IMR-90 (cell line): ENCODE data around the gene PTGDS. TPM values are rescaled to one million over a fixed set of nuclear protein-coding genes. Genes with fewer than 3 reads are reported as not detected.

Experiments used
- ATAC-seq: fragments of 200-7000 bp; cut with Tn5 transposase; 2 replicates; pipeline ENCODE4 v1.9.1; 2020; ENCODE audit warnings: low read depth, mild to moderate bottlenecking, moderate library complexity
- BruUV-seq: library from RNA; stranded (reverse); fragments of 400-500 nt; replicated peaks from 2 replicates; lab custom pipeline; 2021; lab: Mats Ljungman, UMichigan
- CTCF ChIA-PET: fragments of 300-600 bp; formaldehyde crosslinking; extraction: SDS; loops from one replicate; lab custom pipeline; 2021; ENCODE audit warnings: antibody characterized with exemption; lab: Yijun Ruan, JAX
- POLR2A ChIA-PET: fragments of 300-600 bp; sonication (Branson Sonifier 250); formaldehyde crosslinking; loops from one replicate; lab custom pipeline; 2022; ENCODE audit warnings: antibody characterized with exemption; ENCODE audit not compliant: unreplicated experiment; lab: Charles Lee
- DNase-seq: peaks from one replicate; pipeline ENCODE4 v3.0.0; 2013
- H2AFZ ChIP-seq: replicated peaks from 2 replicates; pipeline ENCODE3; 2013; ENCODE audit warnings: low read length, mild to moderate bottlenecking; ENCODE audit not compliant: poor library complexity
- H2AK5ac ChIP-seq: 2 replicates; pipeline ENCODE4 v1.6.1; 2013; ENCODE audit warnings: low read depth, low read length, inconsistent platforms
- H2AK9ac ChIP-seq: replicated peaks from 2 replicates; pipeline ENCODE3; 2013; ENCODE audit warnings: mild to moderate bottlenecking, low read depth, low read length, moderate library complexity; ENCODE audit not compliant: poor library complexity
- H2BK120ac ChIP-seq: 2 replicates; pipeline ENCODE4 v1.6.1; 2013; ENCODE audit warnings: low read depth, low read length, inconsistent platforms
- H2BK15ac ChIP-seq: 3 replicates; pipeline ENCODE4 v1.6.1; 2013; ENCODE audit warnings: low read depth, low read length, inconsistent platforms
- H2BK20ac ChIP-seq: 2 replicates; pipeline ENCODE4 v1.6.1; 2013; ENCODE audit warnings: low read depth, mild to moderate bottlenecking, inconsistent platforms, low read length, moderate library complexity
- H2BK5ac ChIP-seq: 2 replicates; pipeline ENCODE4 v1.6.1; 2013; ENCODE audit warnings: mild to moderate bottlenecking, low read depth, low read length, inconsistent platforms; ENCODE audit not compliant: poor library complexity, severe bottlenecking
- H3K14ac ChIP-seq: replicated peaks from 2 replicates; pipeline ENCODE4 v1.6.1; 2013; ENCODE audit warnings: low read depth, low read length, inconsistent platforms
- H3K18ac ChIP-seq: 2 replicates; pipeline ENCODE4 v1.6.1; 2013; ENCODE audit warnings: low read depth, low read length, control low read depth
- H3K23ac ChIP-seq: 2 replicates; pipeline ENCODE4 v1.6.1; 2013; ENCODE audit warnings: low read depth, low read length, inconsistent platforms
- H3K27ac ChIP-seq: 2 replicates; pipeline ENCODE4 v1.5.1; 2013; ENCODE audit warnings: mild to moderate bottlenecking, control low read depth, low read length; ENCODE audit not compliant: insufficient read depth
- H3K27me3 ChIP-seq: 2 replicates; pipeline ENCODE4 v1.6.1; 2013; ENCODE audit warnings: low read length; ENCODE audit not compliant: control insufficient read depth, insufficient read depth
- H3K36me3 ChIP-seq: 2 replicates; pipeline ENCODE4 v1.6.1; 2013; ENCODE audit warnings: low read length, mixed read lengths; ENCODE audit not compliant: control insufficient read depth, insufficient read depth
- H3K4ac ChIP-seq: 2 replicates; pipeline ENCODE4 v1.6.1; 2013; ENCODE audit warnings: low read depth, low read length, inconsistent platforms
- H3K4me1 ChIP-seq: 2 replicates; pipeline ENCODE4 v1.6.1; 2013; ENCODE audit warnings: low read length, mixed read lengths; ENCODE audit not compliant: control insufficient read depth, insufficient read depth
- H3K4me2 ChIP-seq: 2 replicates; pipeline ENCODE4 v1.6.1; 2013; ENCODE audit warnings: low read depth, mild to moderate bottlenecking, control low read depth, low read length, moderate library complexity
- H3K4me3 ChIP-seq: 2 replicates; pipeline ENCODE4 v1.5.1; 2013; ENCODE audit warnings: low read depth, mild to moderate bottlenecking, control low read depth, low read length, moderate library complexity; ENCODE audit not compliant: insufficient read depth
- H3K56ac ChIP-seq: 2 replicates; pipeline ENCODE4 v1.6.1; 2013; ENCODE audit warnings: low read length, inconsistent platforms; ENCODE audit not compliant: insufficient read depth; ENCODE audit errors: extremely low read depth
- H3K79me1 ChIP-seq, 2 experiments: 2 replicates each; pipeline ENCODE4 v1.6.1; 2013; ENCODE audit warnings: low read length in 2 of 2, inconsistent platforms in 1 of 2, low read depth in 1 of 2
- H3K9ac ChIP-seq: 2 replicates; pipeline ENCODE4 v1.6.1; 2013; ENCODE audit warnings: low read depth, low read length, control low read depth
- H3K9me1 ChIP-seq: 2 replicates; pipeline ENCODE4 v1.6.1; 2013; ENCODE audit warnings: low read length, inconsistent platforms; ENCODE audit not compliant: insufficient read depth
- H3K9me3 ChIP-seq: 2 replicates; pipeline ENCODE4 v1.6.1; 2013; ENCODE audit warnings: low read length; ENCODE audit not compliant: control insufficient read depth, insufficient read depth
- H4K20me1 ChIP-seq: 2 replicates; pipeline ENCODE4 v1.6.1; 2013; ENCODE audit warnings: low read length, inconsistent platforms; ENCODE audit not compliant: insufficient read depth
- H4K5ac ChIP-seq: 2 replicates; pipeline ENCODE4 v1.6.1; 2013; ENCODE audit warnings: mild to moderate bottlenecking, low read depth, low read length, control low read depth
- H4K8ac ChIP-seq, 2 experiments: 2 replicates each; pipeline ENCODE4 v1.6.1; 2013; ENCODE audit warnings: low read depth in 2 of 2, low read length in 2 of 2, control low read depth in 1 of 2, inconsistent platforms in 1 of 2
- H4K91ac ChIP-seq: 2 replicates; pipeline ENCODE4 v1.6.1; 2013; ENCODE audit warnings: low read depth, low read length, inconsistent platforms; ENCODE audit not compliant: insufficient read depth
- BHLHE40 ChIP-seq: fragments of 150-350 bp; IDR thresholded peaks from 2 replicates; pipeline ENCODE4 v1.6.1; 2016; ENCODE audit warnings: mild to moderate bottlenecking, low read depth, low read length
- CEBPB ChIP-seq: IDR thresholded peaks from 2 replicates; pipeline ENCODE4 v1.6.1; 2012; ENCODE audit warnings: low read depth, low read length, improper control_type of control experiment
- CHD1 ChIP-seq: IDR thresholded peaks from 2 replicates; pipeline ENCODE4 v1.6.1; 2012; ENCODE audit warnings: low read depth, low read length, improper control_type of control experiment
- CTCF ChIP-seq: conservative IDR thresholded peaks from 2 replicates; pipeline ENCODE4 v1.5.1; 2012; ENCODE audit warnings: mild to moderate bottlenecking, low read depth, low read length, improper control_type of control experiment
- ELK1 ChIP-seq: fragments of 150-350 bp; IDR thresholded peaks from 2 replicates; pipeline ENCODE4 v1.6.1; 2016; ENCODE audit warnings: low read depth, mild to moderate bottlenecking, low read length, moderate library complexity, borderline replicate concordance
- FOS ChIP-seq: fragments of 150-350 bp; IDR thresholded peaks from 2 replicates; pipeline ENCODE4 v1.6.1; 2016; ENCODE audit warnings: low read depth, low read length
- MAFK ChIP-seq: IDR thresholded peaks from 2 replicates; pipeline ENCODE4 v1.6.1; 2012; ENCODE audit warnings: low read depth, low read length, improper control_type of control experiment
- MXI1 ChIP-seq: IDR thresholded peaks from 2 replicates; pipeline ENCODE4 v1.6.1; 2012; ENCODE audit warnings: low read depth, mild to moderate bottlenecking, low read length, moderate library complexity, borderline replicate concordance
- NFE2L2 ChIP-seq: fragments of 150-350 bp; IDR thresholded peaks from 2 replicates; pipeline ENCODE4 v1.6.1; 2016; ENCODE audit warnings: low read depth, mild to moderate bottlenecking, low read length
- RAD21 ChIP-seq: IDR thresholded peaks from 2 replicates; pipeline ENCODE4 v1.6.1; 2012; ENCODE audit warnings: low read length, improper control_type of control experiment
- SMC3 ChIP-seq: fragments of 150-350 bp; IDR thresholded peaks from 2 replicates; pipeline ENCODE4 v1.6.1; 2016; ENCODE audit warnings: low read depth, mild to moderate bottlenecking, antibody characterized with exemption, low read length, moderate library complexity
- WGBS, 2 experiments: methylation state at CpG; one replicate each; pipeline versions ENCODE4 v1.1.5 to v1.1.7; 2013; ENCODE audit warnings: missing lambda C conversion rate in 2 of 2; ENCODE audit not compliant: insufficient read length in 1 of 2; ENCODE audit errors: extremely low coverage in 2 of 2; 5-methylcytosine and 5-hydroxymethylcytosine counted together
- dilution Hi-C: fragments of 300-500 bp; cut with HindIII; formaldehyde crosslinking; loops from one replicate; pipeline ENCODE4 v1.14.3; 2018; ENCODE audit warnings: low sequenced_read_pairs; ENCODE audit not compliant: unreplicated experiment
- in situ Hi-C: fragments of 300-500 bp; cut with MboI; formaldehyde crosslinking; loops from 3 replicates; pipeline ENCODE4 v1.14.3; 2019; ENCODE audit warnings: low sequenced_read_pairs, inconsistent platforms, mixed read lengths
- intact Hi-C: fragments of 100-400 bp; cut with micrococcal nuclease; formaldehyde crosslinking; loops from 2 replicates; pipeline ENCODE4 v1.10.0; 2022
- polyA plus RNA-seq, 3 experiments: library from polyadenylated mRNA; depleted of rRNA; stranded (reverse); fragments of >200 nt; gene quantifications; 2 replicates each; pipeline ENCODE4 v1.2.3, GENCODE V29; 2012; ENCODE audit warnings: low replicate concordance in 1 of 3
- total RNA-seq: library from RNA; depleted of rRNA; stranded (reverse); fragments of >200 nt; gene quantifications from 2 replicates; pipeline ENCODE4 v1.2.3, GENCODE V29; 2012
- TF ChIP-seq, protein P1 (sequence below): fragments of 150-350 bp; IDR thresholded peaks from 2 replicates; pipeline ENCODE4 v1.6.1; 2017; ENCODE audit warnings: mild to moderate bottlenecking, antibody characterized with exemption, low read length, low read depth

Gene PTGDS
- total and polyA plus RNA-seq, 2 of the 4 experiments (the other 2 are of a cell fraction) = 1.2 TPM; not detected in 1

GRCh38 chr9:136969774-136970173 lies 7.5 kb upstream of the PTGDS start:
- Histone ChIP-seq H3K4me3 (no peak overlapping the region), H3K27me3 (peaks cover 19% of the 10 kb centered on the region), H2AK9ac (no peak overlapping the region), H4K20me1 (no peaks in the 10 kb centered on the region), H3K9ac (no peak overlapping the region), H3K79me1 (no peaks in the 10 kb centered on the region), H2BK20ac (no peak overlapping the region), H3K4me1 (no peaks in the 10 kb centered on the region), H3K9me3 (no peaks in the 10 kb centered on the region), H2AFZ (no peak overlapping the region), H2BK15ac (no peak overlapping the region), H3K4me2 (no peak overlapping the region), H4K91ac (no peak overlapping the region), H3K14ac (no peak overlapping the region), H3K23ac (no peak overlapping the region), H2BK5ac (no peak overlapping the region), H3K9me1 (no peaks in the 10 kb centered on the region), H4K8ac (no peak overlapping the region), H3K4ac (no peak overlapping the region), H3K27ac (no peak overlapping the region), H2AK5ac (no peak overlapping the region), H3K18ac (no peak overlapping the region), H2BK120ac (no peak overlapping the region), H3K36me3 (no peaks in the 10 kb centered on the region), H4K5ac (no peak overlapping the region), H3K56ac (no peak overlapping the region)
- in situ Hi-C loops = no loop called here
- DNase-seq (no peak), ATAC-seq (no peak)
- POLR2A ChIA-PET = no interaction called here
- intact Hi-C loops = no loop called here
- CTCF ChIA-PET = no interaction called here
- dilution Hi-C loops = no loop called here
- TF ChIP-seq RAD21 (no peak), MXI1 (no peak), NFE2L2 (no peak), CEBPB (no peak), FOS (no peak), MAFK (no peak), BHLHE40 (no peak), CHD1 (no peak), CTCF (no peak), SMC3 (no peak), ELK1 (no peak)
- TF ChIP-seq, protein P1, sequence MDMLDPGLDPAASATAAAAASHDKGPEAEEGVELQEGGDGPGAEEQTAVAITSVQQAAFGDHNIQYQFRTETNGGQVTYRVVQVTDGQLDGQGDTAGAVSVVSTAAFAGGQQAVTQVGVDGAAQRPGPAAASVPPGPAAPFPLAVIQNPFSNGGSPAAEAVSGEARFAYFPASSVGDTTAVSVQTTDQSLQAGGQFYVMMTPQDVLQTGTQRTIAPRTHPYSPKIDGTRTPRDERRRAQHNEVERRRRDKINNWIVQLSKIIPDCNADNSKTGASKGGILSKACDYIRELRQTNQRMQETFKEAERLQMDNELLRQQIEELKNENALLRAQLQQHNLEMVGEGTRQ = no peak
- no TSS peak for BruUV-seq
- WGBS, 2 experiments = 75% methylated on average over 2 of the region's 5 CpGs; no CpG with 5 or more reads in 1 of the 2 experiments
